Astrocyte of the cerebellum (primary cell): ENCODE measurements around the gene SSBP3.

Experiments used
- DNase-seq: peaks from one replicate; pipeline ENCODE4 v3.0.0-alpha.2; 2011; ENCODE audit warnings: low read depth
- H3K4me3 ChIP-seq: 2 replicates; pipeline ENCODE4 v1.5.1; 2011; ENCODE audit warnings: mild to moderate bottlenecking, low read depth, low read length, moderate library complexity
- CTCF ChIP-seq: IDR thresholded peaks from 2 replicates; pipeline ENCODE4 v1.5.1; 2012; ENCODE audit warnings: low read length, low read depth, moderate library complexity, mild to moderate bottlenecking; ENCODE audit errors: missing control alignments
- in situ Hi-C: cut with HindIII; loops from 2 replicates; pipeline ENCODE4 v1.10.0; 2017; ENCODE audit warnings: low sequenced_read_pairs

Gene SSBP3

GRCh38 chr1:54178296-54179070 lies 227.7 kb downstream of the SSBP3 start:
- no peak for TF ChIP-seq CTCF
- H3K4me3 ChIP-seq: no peak overlapping the region
- in situ Hi-C loops: no loop called here
- DNase-seq: no peak

GRCh38 chr1:54177726-54178125 lies 228.5 kb downstream of the SSBP3 start:
- no peak overlapping the region for H3K4me3 ChIP-seq
- no peak for DNase-seq
- in situ Hi-C loops: no loop called here
- no peak for TF ChIP-seq CTCF

- DNase-seq: no peak
- in situ Hi-C loops: no loop called here
- no peak for TF ChIP-seq CTCF
- H3K4me3 ChIP-seq: no peak overlapping the region
Observed at GRCh38 chr1:54176621-54177327, 229.4 kb downstream of the SSBP3 start.
